Cardiac fibroblast (primary cell): ENCODE data around the gene TRAF3.

Experiments used
- DNase-seq, 2 donors: peaks; one replicate each; pipeline versions ENCODE4 v3.0.0 to v3.0.0-alpha.2; 2010; ENCODE audit warnings: low read depth in 2 of 2
- H3K4me3 ChIP-seq, 2 donors: replicated peaks in 1 of 2; 1 replicate in 1 of 2; 2 replicates in 1 of 2; pipeline ENCODE4 v1.5.1; 2011; ENCODE audit warnings: low read depth in 2 of 2, low read length in 2 of 2, mild to moderate bottlenecking in 2 of 2, moderate library complexity in 1 of 2
- TF ChIP-seq, protein P1 (sequence below): IDR thresholded peaks from one replicate; pipeline ENCODE4 v1.5.1; 2011; ENCODE audit warnings: low read depth, mild to moderate bottlenecking, low read length, inconsistent platforms

TRAF3 gene

DNA sequence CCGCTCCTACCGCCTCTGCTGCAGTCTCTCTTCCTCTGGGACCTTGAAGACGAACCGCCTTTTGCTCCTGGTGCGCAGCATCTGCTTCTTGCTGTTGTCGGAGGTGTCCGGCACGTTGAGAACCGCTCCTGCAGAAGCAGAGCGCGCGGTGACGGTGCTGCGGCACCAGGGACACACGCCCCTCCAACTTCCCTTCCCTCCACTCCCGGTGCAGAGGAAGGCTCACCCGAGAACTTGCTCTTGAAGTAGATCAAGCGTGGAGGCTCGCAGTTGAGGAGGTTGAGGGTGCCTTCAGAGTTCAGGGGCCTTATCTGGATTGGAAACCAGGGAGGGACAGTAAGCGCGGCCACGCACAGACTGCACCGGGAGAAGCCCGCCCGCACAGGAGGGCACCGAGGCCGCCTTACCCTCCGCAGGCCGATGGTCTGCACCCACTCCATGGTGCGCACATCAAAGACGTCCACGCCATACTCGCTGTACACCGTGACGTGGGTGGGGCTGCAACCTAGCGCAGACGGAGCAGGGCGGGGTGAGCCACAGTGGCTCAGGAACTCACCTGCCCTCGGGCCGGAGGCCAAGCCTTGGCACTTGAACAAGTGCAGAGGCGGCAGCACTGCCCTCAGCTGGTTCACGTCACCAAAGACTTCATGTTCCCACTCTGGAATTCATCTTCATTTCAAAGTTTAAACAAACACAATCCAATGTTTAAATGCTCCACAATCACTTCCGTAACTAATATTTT lies 162.7 kb downstream of the TRAF3 start:
- no peak for DNase-seq
- TF ChIP-seq, protein P1, sequence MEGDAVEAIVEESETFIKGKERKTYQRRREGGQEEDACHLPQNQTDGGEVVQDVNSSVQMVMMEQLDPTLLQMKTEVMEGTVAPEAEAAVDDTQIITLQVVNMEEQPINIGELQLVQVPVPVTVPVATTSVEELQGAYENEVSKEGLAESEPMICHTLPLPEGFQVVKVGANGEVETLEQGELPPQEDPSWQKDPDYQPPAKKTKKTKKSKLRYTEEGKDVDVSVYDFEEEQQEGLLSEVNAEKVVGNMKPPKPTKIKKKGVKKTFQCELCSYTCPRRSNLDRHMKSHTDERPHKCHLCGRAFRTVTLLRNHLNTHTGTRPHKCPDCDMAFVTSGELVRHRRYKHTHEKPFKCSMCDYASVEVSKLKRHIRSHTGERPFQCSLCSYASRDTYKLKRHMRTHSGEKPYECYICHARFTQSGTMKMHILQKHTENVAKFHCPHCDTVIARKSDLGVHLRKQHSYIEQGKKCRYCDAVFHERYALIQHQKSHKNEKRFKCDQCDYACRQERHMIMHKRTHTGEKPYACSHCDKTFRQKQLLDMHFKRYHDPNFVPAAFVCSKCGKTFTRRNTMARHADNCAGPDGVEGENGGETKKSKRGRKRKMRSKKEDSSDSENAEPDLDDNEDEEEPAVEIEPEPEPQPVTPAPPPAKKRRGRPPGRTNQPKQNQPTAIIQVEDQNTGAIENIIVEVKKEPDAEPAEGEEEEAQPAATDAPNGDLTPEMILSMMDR, result no peak

GRCh38 chr14:102940729-102941362 lies 163.6 kb downstream of the TRAF3 start:
- TF ChIP-seq, protein P1, result no peak
- DNase-seq, result no peak
- H3K4me3 ChIP-seq, result no peak overlapping the region

More for the DNA sequence above, 162.7 kb downstream of the TRAF3 start:
- no peak overlapping the region for H3K4me3 ChIP-seq

- TF ChIP-seq, protein P1, result no peak
- DNase-seq, result no peak
- no peak overlapping the region for H3K4me3 ChIP-seq
These were observed 164.3 kb downstream of the TRAF3 start for GRCh38 chr14:102941419-102942011.

GRCh38 chr14:102942069-102942468 lies 164.8 kb downstream of the TRAF3 start:
- no peak overlapping the region for H3K4me3 ChIP-seq
- TF ChIP-seq, protein P1, result no peak
- no peak for DNase-seq

GRCh38 chr14:102943454-102943853 lies 166.2 kb downstream of the TRAF3 start:
- DNase-seq, result no peak
- TF ChIP-seq, protein P1, result no peak
- no peak overlapping the region for H3K4me3 ChIP-seq

GRCh38 chr14:102943979-102944378 lies 166.7 kb downstream of the TRAF3 start:
- no peak overlapping the region for H3K4me3 ChIP-seq
- DNase-seq, result no peak
- TF ChIP-seq, protein P1, result no peak
